Erythroblast (primary cell): Measurements from ENCODE around the gene ITGA11.

Experiments used
- GATA1 ChIP-seq: IDR thresholded peaks from 2 replicates; pipeline ENCODE4 v1.6.1; 2011; ENCODE audit warnings: low read depth, mild to moderate bottlenecking, control low read depth, low read length, moderate library complexity
- POLR2A ChIP-seq: IDR thresholded peaks from 2 replicates; pipeline ENCODE4 v1.6.1; 2011; ENCODE audit warnings: mild to moderate bottlenecking, low read length

GRCh38 chr15:68341760-68342725, 89.9 kb downstream of the ITGA11 start:
- TF ChIP-seq POLR2A (no peak), GATA1 (no peak)
